Upper lobe of right lung (tissue), 1 donor: ENCODE data around the gene VASN. TPM values are rescaled to one million over a fixed set of nuclear protein-coding genes. Genes with fewer than 3 reads are reported as not detected.
A peak's percentile ranks its signal among the peaks of the same experiment; 100 is the strongest.

Experiments used
- ATAC-seq: fragments of 200-7000 bp; cut with Tn5 transposase; one replicate; pipeline ENCODE4 v1.9.1; 2020; ENCODE audit warnings: mild to moderate bottlenecking, moderate library complexity
- DNase-seq: peaks from one replicate; pipeline ENCODE4 v3.0.0-alpha.2; 2020
- H3K27ac ChIP-seq: fragments of 200-600 bp; one replicate; pipeline ENCODE4 v1.8.0; 2022
- H3K27me3 ChIP-seq: fragments of 200-600 bp; one replicate; pipeline ENCODE4 v1.8.0; 2022; ENCODE audit warnings: mild to moderate bottlenecking
- H3K36me3 ChIP-seq: fragments of 200-600 bp; one replicate; pipeline ENCODE4 v1.8.0; 2022
- H3K4me1 ChIP-seq: fragments of 200-600 bp; one replicate; pipeline ENCODE4 v1.8.0; 2022
- H3K4me3 ChIP-seq: fragments of 200-600 bp; one replicate; pipeline ENCODE4 v1.8.0; 2022; ENCODE audit warnings: mild to moderate bottlenecking
- H3K9me3 ChIP-seq: fragments of 200-600 bp; one replicate; pipeline ENCODE4 v1.8.0; 2022
- intact Hi-C: fragments of 100-400 bp; cut with DNase I; formaldehyde crosslinking; loops from one replicate; pipeline ENCODE4 v1.11.0; 2022
- total RNA-seq: library from RNA; stranded (reverse); fragmentation: NEBNext Ultra II Directional; extraction: Animal tissue kit (Norgen Biotek cat#: 25700); gene quantifications from one replicate; pipeline ENCODE4 v1.2.1, GENCODE V29; 2021
- TF ChIP-seq, protein P1 (sequence below): fragments of 200-600 bp; IDR thresholded peaks from one replicate; pipeline ENCODE4 v1.8.0; 2022; ENCODE audit warnings: antibody characterized with exemption
- donor health status: DM: no; HTN: yes; CAD: no; lungs with severe emphysema.

Gene VASN
- total RNA-seq, 1 donor from 2014 or later = 20.3 TPM

DNA sequence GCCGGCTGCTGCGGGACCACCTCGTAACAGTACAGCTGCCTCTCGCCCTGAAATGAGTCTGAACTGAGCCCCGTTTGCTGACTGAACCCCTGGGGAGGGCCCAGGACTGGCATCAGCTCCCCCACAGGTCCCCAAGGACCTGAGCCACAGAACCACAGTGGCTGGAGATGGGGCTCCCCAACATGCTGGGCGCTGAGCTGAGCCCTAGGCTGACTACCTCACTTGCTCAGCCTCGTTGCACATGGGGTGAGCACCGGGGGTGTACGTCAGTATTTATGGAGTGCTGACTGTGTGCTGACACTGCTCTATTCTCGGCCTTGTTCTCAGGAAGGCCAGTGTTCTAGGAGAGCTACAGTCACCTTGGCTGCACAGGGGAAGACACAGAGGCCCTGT lies 6.6 kb upstream of the VASN start:
- Histone ChIP-seq H3K4me1 (peaks cover 13% of the 10 kb centered on the region), H3K27me3 (no peaks in the 10 kb centered on the region), H3K27ac (no peak overlapping the region), H3K9me3 (no peaks in the 10 kb centered on the region), H3K4me3 (no peak overlapping the region), H3K36me3 (peaks cover 44% of the 10 kb centered on the region)
- no peak for ATAC-seq
- intact Hi-C loops = no loop called here
- no peak for DNase-seq
- TF ChIP-seq, protein P1, sequence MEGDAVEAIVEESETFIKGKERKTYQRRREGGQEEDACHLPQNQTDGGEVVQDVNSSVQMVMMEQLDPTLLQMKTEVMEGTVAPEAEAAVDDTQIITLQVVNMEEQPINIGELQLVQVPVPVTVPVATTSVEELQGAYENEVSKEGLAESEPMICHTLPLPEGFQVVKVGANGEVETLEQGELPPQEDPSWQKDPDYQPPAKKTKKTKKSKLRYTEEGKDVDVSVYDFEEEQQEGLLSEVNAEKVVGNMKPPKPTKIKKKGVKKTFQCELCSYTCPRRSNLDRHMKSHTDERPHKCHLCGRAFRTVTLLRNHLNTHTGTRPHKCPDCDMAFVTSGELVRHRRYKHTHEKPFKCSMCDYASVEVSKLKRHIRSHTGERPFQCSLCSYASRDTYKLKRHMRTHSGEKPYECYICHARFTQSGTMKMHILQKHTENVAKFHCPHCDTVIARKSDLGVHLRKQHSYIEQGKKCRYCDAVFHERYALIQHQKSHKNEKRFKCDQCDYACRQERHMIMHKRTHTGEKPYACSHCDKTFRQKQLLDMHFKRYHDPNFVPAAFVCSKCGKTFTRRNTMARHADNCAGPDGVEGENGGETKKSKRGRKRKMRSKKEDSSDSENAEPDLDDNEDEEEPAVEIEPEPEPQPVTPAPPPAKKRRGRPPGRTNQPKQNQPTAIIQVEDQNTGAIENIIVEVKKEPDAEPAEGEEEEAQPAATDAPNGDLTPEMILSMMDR = no peak

DNA sequence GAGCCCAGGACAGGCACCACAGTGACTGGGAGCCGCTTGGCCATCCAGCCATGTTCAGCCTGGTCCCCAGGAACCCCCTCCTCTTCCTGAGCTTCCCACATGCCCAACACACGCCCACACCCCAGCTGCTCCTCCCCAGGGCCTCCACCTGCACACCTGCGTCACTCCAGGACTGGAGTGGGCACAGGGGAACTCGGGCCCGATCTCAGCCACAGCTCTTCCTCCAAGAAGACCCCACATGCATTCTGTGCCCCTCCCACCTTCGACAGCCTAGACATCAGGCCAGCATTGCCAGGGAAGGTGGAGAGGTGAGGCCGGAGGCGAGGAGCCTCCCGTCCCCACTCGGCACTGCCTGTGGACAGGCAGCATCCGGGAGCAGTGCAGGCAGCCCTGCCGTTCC lies 6.0 kb upstream of the VASN start:
- intact Hi-C loops = no loop called here
- no peaks in the 10 kb centered on the region for H3K9me3 ChIP-seq
- no peak overlapping the region for H3K27ac ChIP-seq
- peaks cover 19% of the 10 kb centered on the region for H3K4me1 ChIP-seq
- TF ChIP-seq, protein P1 = no peak
- ATAC-seq (no peak), DNase-seq (no peak)
- H3K27me3 ChIP-seq = no peaks in the 10 kb centered on the region
- peaks cover 44% of the 10 kb centered on the region for H3K36me3 ChIP-seq
- H3K4me3 ChIP-seq = no peak overlapping the region

DNA sequence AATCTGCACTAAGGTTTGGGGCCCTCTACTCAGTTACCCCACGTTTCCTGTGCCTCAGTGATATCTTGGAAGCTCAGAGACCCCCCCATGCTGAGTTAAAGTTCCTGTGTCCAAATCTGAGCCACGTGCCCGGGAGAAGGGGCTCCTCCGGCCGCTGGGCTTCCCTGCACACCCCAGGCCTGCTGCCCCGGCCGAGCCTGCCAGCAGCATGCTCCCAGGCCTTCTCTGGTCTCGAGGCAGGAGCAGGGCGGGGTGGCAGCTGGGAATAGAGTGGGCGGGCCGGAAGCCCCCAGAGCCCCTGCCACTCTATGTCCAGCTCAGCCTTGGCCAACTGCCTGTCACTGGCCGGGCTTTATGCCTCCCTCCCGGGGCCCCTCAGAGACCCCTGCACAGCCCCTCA lies 5.6 kb upstream of the VASN start:
- no peaks in the 10 kb centered on the region for H3K9me3 ChIP-seq
- no peak overlapping the region for H3K4me3 ChIP-seq
- peaks cover 42% of the 10 kb centered on the region for H3K36me3 ChIP-seq
- intact Hi-C loops = no loop called here
- H3K27ac ChIP-seq = no peak overlapping the region
- H3K27me3 ChIP-seq = no peaks in the 10 kb centered on the region
- no peak for ATAC-seq
- no peak for DNase-seq
- TF ChIP-seq, protein P1 = no peak
- H3K4me1 ChIP-seq = peaks cover 23% of the 10 kb centered on the region

DNA sequence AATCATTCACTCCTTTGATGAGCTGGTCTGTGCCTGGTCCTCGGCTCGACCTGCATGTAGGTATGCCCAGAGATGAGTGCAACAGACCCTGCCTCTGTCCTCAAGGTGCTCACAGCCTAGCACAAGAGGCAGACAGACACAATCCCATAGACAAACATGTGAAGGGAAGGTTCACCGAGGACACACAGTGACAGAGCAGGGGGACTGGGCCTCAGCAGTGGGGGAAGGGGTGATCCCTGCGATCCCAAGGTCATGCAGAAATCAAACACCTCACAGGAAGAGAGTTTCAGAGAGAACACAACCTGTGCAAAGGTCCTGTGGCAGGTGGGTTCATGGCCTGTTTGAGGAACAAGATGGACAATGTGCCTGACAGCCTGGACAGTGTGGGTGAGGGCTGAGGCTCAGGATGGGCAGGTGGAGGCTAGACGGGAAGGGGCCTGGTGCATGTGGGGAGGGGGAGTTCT lies 4.2 kb upstream of the VASN start:
- no peaks in the 10 kb centered on the region for H3K27me3 ChIP-seq
- intact Hi-C loops = no loop called here
- no peak overlapping the region for H3K4me3 ChIP-seq
- no peaks in the 10 kb centered on the region for H3K9me3 ChIP-seq
- ATAC-seq (no peak), DNase-seq (no peak)
- TF ChIP-seq, protein P1 = no peak
- no peak overlapping the region for H3K27ac ChIP-seq
- peaks cover 32% of the 10 kb centered on the region for H3K4me1 ChIP-seq
- H3K36me3 ChIP-seq = peaks cover 30% of the 10 kb centered on the region

DNA sequence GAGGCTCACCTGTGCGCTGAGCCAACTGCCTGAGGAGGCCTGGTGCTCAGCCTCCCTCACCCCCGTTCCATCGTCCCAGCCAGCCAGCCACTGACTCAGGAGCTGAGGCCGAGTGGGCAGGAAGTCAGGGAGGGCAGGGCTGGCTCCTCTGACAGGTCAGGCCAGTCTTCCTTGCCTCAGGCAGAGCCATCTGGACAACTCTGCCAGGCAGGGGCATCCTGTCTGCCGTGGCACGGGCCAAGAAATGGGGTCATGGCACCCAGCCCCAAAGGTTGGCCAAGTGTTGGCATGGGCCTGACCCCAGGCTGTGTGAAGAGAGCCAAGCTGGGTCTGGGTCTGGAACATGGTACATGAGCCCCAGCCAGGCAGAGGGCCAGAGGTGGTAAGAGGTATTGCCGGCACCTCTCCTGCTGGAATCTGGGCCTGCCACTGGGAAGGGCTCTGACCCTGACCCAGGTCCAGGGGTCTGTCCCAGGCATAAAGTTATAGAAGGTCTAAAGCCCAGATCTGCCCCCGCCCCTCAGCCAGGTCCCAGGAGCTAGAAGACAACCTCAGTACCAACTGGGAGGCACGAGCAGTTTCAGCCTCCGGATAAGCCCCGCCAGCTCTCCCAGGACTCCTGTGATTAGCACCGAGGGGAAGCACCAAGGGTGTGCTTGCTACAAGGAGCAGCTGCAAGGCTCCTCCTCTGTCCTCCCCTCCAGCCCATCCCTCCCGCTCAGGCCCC lies 2.5 kb upstream of the VASN start:
- H3K36me3 ChIP-seq = peaks cover 12% of the 10 kb centered on the region
- H3K4me1 ChIP-seq = peaks cover 47% of the 10 kb centered on the region
- peak overlapping the region; percentile 82 for H3K27ac ChIP-seq
- DNase-seq (no peak), ATAC-seq (no peak)
- TF ChIP-seq, protein P1 = no peak
- H3K4me3 ChIP-seq = no peak overlapping the region
- intact Hi-C loops = no loop called here
- no peaks in the 10 kb centered on the region for H3K27me3 ChIP-seq
- no peaks in the 10 kb centered on the region for H3K9me3 ChIP-seq
